Measurements from ENCODE around the gene MACROD2. TPM values are rescaled to one million over a fixed set of nuclear protein-coding genes. Genes with fewer than 3 reads are reported as not detected.

MACROD2 gene
- total RNA-seq, 1 donor from 2014 or later = 2.5 TPM

GRCh38 chr20:15018966-15019365, 1023.6 kb downstream of the MACROD2 start:
- H3K27me3 Mint-ChIP-seq (ENCODE audit: unreplicated experiment) = no peaks in the 10 kb centered on the region
- TF ChIP-seq CTCF (IDR thresholded peaks at IDR 0.05) = no peak
- H3K27ac Mint-ChIP-seq (ENCODE audit: unreplicated experiment) = no peak overlapping the region

DNA sequence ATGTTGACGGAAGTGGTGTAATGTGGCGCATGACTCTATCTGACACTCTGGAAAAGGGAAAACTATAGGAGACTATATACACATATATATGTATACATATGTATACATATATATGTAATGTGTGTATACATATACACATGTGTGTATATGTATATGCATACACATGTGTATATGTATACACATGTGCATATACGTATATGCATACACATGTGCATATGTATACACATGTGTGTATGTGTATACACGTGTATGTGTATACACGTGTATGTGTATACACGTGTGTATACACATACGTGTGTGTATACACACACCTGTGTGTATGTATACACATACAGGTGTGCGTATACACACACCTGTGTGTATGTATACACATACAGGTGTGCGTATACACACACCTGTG, 1025.5 kb downstream of the MACROD2 start:
- TF ChIP-seq CTCF (IDR thresholded peaks at IDR 0.05) = no peak
- Mint-ChIP-seq H3K4me1 (ENCODE audit: unreplicated experiment) (no peaks in the 10 kb centered on the region), H3K9me3 (ENCODE audit: unreplicated experiment) (no peaks in the 10 kb centered on the region), H3K36me3 (ENCODE audit: unreplicated experiment) (no peaks in the 10 kb centered on the region), H3K4me3 (ENCODE audit: unreplicated experiment) (no peak overlapping the region), H3K27ac (ENCODE audit: unreplicated experiment) (no peak overlapping the region), H3K27me3 (ENCODE audit: unreplicated experiment) (no peaks in the 10 kb centered on the region)
- DNase-seq (ENCODE audit: extremely low spot score, unreplicated experiment) = no peak

More at GRCh38 chr20:15018966-15019365, 1023.6 kb downstream of the MACROD2 start:
- Mint-ChIP-seq H3K9me3 (ENCODE audit: unreplicated experiment) (no peaks in the 10 kb centered on the region), H3K4me1 (ENCODE audit: unreplicated experiment) (no peaks in the 10 kb centered on the region), H3K36me3 (ENCODE audit: unreplicated experiment) (no peaks in the 10 kb centered on the region), H3K4me3 (ENCODE audit: unreplicated experiment) (no peak overlapping the region)
- DNase-seq (ENCODE audit: extremely low spot score, unreplicated experiment) = no peak

DNA sequence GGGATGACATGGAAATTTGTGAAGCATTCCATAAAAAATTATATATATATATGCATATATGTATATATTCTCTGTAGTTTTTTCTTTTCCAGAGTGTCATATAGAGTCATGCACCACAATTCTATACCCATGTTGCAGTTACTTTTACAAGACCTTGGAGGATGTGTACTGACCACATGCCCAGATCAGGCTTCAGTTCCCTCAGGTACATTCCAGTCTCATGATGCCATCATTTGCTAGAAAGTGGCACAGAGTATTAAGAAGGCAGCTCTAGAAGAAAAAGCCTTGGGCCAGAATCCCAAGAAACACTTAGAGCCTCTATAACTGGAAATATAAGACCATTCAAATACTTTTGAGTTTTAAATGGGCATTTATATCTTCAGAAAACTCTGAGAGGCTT, 1027.6 kb downstream of the MACROD2 start:
- TF ChIP-seq CTCF (IDR thresholded peaks at IDR 0.05) = no peak
- Mint-ChIP-seq H3K27ac (ENCODE audit: unreplicated experiment) (no peak overlapping the region), H3K9me3 (ENCODE audit: unreplicated experiment) (no peaks in the 10 kb centered on the region), H3K27me3 (ENCODE audit: unreplicated experiment) (no peaks in the 10 kb centered on the region), H3K36me3 (ENCODE audit: unreplicated experiment) (no peaks in the 10 kb centered on the region), H3K4me1 (ENCODE audit: unreplicated experiment) (no peaks in the 10 kb centered on the region), H3K4me3 (ENCODE audit: unreplicated experiment) (no peak overlapping the region)
- DNase-seq (ENCODE audit: extremely low spot score, unreplicated experiment) = no peak

DNA sequence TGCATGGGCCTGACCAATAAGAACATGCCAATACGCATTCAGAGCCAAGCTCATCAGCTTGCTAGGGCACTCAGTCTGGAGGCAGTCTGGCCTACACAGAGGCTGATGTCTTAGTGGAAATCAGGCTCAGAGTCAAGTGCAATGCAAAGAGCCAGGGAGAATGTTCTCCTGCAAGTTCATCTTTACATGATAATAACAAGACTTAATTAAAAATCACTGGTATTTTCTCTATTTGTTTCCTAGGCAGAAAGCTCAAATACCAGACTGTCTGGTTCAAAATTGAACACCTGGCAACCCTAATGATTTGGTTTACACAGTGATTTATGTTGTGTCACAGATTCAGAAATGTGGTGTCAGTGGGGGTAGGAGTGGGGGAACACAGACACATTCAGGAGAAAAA, 1031.4 kb downstream of the MACROD2 start:
- no peak for DNase-seq (ENCODE audit: extremely low spot score, unreplicated experiment)
- no peaks in the 10 kb centered on the region for H3K36me3 Mint-ChIP-seq (ENCODE audit: unreplicated experiment)
- TF ChIP-seq CTCF (IDR thresholded peaks at IDR 0.05) = no peak
- peaks cover 3% of the 10 kb centered on the region for H3K9me3 Mint-ChIP-seq (ENCODE audit: unreplicated experiment)
- no peaks in the 10 kb centered on the region for H3K27me3 Mint-ChIP-seq (ENCODE audit: unreplicated experiment)
- H3K27ac Mint-ChIP-seq (ENCODE audit: unreplicated experiment) = no peak overlapping the region
- no peak overlapping the region for H3K4me3 Mint-ChIP-seq (ENCODE audit: unreplicated experiment)
- H3K4me1 Mint-ChIP-seq (ENCODE audit: unreplicated experiment) = no peaks in the 10 kb centered on the region

DNA sequence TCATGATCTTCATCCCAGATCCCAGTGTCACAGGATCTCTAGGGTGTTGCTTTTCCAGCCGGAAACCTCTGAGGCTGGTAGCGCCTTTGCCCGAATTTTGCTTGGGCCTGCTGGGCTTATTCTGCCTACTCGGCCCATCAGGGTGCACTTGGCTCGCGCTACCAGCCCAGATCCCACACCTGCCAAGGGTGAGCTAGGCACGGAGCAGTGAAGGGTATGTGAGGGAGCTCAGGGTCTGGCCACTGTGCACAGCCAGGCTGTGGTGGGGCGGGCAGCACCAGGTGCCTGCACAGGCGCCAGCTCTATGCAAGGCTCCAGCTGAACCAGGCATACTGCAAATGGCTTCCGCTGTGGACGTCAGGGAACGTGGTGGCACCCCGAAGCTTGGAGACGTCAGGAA, 1035.5 kb downstream of the MACROD2 start:
- no peak for DNase-seq (ENCODE audit: extremely low spot score, unreplicated experiment)
- Mint-ChIP-seq H3K27me3 (ENCODE audit: unreplicated experiment) (no peaks in the 10 kb centered on the region), H3K9me3 (ENCODE audit: unreplicated experiment) (peaks cover 3% of the 10 kb centered on the region), H3K36me3 (ENCODE audit: unreplicated experiment) (no peaks in the 10 kb centered on the region), H3K27ac (ENCODE audit: unreplicated experiment) (no peak overlapping the region), H3K4me3 (ENCODE audit: unreplicated experiment) (no peak overlapping the region), H3K4me1 (ENCODE audit: unreplicated experiment) (no peaks in the 10 kb centered on the region)
- no peak for TF ChIP-seq CTCF (IDR thresholded peaks at IDR 0.05)

Measured in osteocyte (in vitro differentiated cells).